Endothelial cell of umbilical vein (primary cell): ENCODE measurements around the gene AKAP11. TPM values are rescaled to one million over a fixed set of nuclear protein-coding genes. Genes with fewer than 3 reads are reported as not detected.

Experiments
- BruUV-seq: library from RNA; stranded (reverse); fragments of 400-500 nt; replicated peaks from 2 replicates; lab custom pipeline; 2021; lab: Mats Ljungman, UMichigan
- CTCF ChIA-PET: fragments of 300-600, 350-600 bp; sonication (Branson Sonifier 250); formaldehyde crosslinking; loops from one replicate; lab custom pipeline; 2021; ENCODE audit warnings: antibody characterized with exemption, inconsistent platforms; lab: Charles Lee
- POLR2A ChIA-PET: fragments of 300-600, 350-600 bp; sonication (Branson Sonifier 250); formaldehyde crosslinking; loops from one replicate; lab custom pipeline; 2021; ENCODE audit warnings: antibody characterized with exemption, inconsistent platforms; lab: Charles Lee
- DNase-seq: peaks from one replicate; pipeline ENCODE4 v3.0.0-alpha.2; 2011; ENCODE audit warnings: low read depth, low spot score
- FAIRE-seq: peaks from 2 replicates; lab custom pipeline; 2011; peaks lifted over from hg19 to GRCh38; lab: Jason Lieb, UNC
- H2AFZ ChIP-seq: 2 replicates; pipeline ENCODE4 v1.6.0; 2012; ENCODE audit warnings: low read depth, low read length, control low read depth, inconsistent platforms
- H3K27ac ChIP-seq: 2 replicates; pipeline ENCODE4 v1.5.1; 2011; ENCODE audit warnings: low read depth, mild to moderate bottlenecking, control low read depth, low read length, moderate library complexity; ENCODE audit not compliant: insufficient read depth
- H3K27me3 ChIP-seq, 2 experiments: 2 replicates each; pipeline versions ENCODE4 v1.6.0 to v1.6.1; 2011; ENCODE audit warnings: low read length in 2 of 2, mixed read lengths in 1 of 2; ENCODE audit not compliant: control insufficient read depth in 2 of 2, insufficient read depth in 2 of 2
- H3K36me3 ChIP-seq, 2 experiments: 2 replicates in 1 of 2; 3 replicates in 1 of 2; pipeline ENCODE4 v1.5.1; 2011; ENCODE audit warnings: low read length in 2 of 2, mild to moderate bottlenecking in 1 of 2, moderate library complexity in 1 of 2; ENCODE audit not compliant: control insufficient read depth in 2 of 2, insufficient read depth in 2 of 2; ENCODE audit errors: extremely low read depth in 1 of 2
- H3K4me1 ChIP-seq: 3 replicates; pipeline ENCODE4 v1.5.1; 2011; ENCODE audit warnings: mild to moderate bottlenecking, low read length; ENCODE audit not compliant: control insufficient read depth, insufficient read depth; ENCODE audit errors: extremely low read depth
- H3K4me2 ChIP-seq: 2 replicates; pipeline ENCODE4 v1.6.1; 2011; ENCODE audit warnings: low read length, control low read depth, mixed read lengths; ENCODE audit not compliant: insufficient read depth
- H3K4me3 ChIP-seq, 3 experiments: fragments of 200-600 bp in 1 of 3; sonication (generic), shearing (Covaris generic) in 1 of 3; replicated peaks in 1 of 3; 2 replicates each; pipeline ENCODE4 v1.5.1; 2011 to 2016; ENCODE audit warnings: control low read depth in 3 of 3, low read length in 3 of 3, mild to moderate bottlenecking in 2 of 3, inconsistent platforms in 1 of 3, low read depth in 1 of 3, moderate library complexity in 1 of 3; ENCODE audit not compliant: insufficient read depth in 1 of 3
- H3K79me2 ChIP-seq: 2 replicates; pipeline ENCODE4 v1.6.0; 2012; ENCODE audit warnings: low read length, inconsistent platforms; ENCODE audit not compliant: control insufficient read depth, insufficient read depth
- H3K9ac ChIP-seq: replicated peaks from 2 replicates; pipeline ENCODE3; 2011; ENCODE audit warnings: low read length, control low read depth; ENCODE audit not compliant: insufficient read depth; ENCODE audit errors: extremely low read depth
- H3K9me1 ChIP-seq: replicated peaks from 3 replicates; pipeline ENCODE4 v1.6.0; 2011; ENCODE audit warnings: mild to moderate bottlenecking, low read length; ENCODE audit not compliant: control insufficient read depth, insufficient read depth; ENCODE audit errors: extremely low read depth
- H3K9me3 ChIP-seq: replicated peaks from 2 replicates; pipeline ENCODE4 v1.5.1; 2012; ENCODE audit warnings: low read length, inconsistent platforms; ENCODE audit not compliant: control insufficient read depth, insufficient read depth
- H4K20me1 ChIP-seq: replicated peaks from 2 replicates; pipeline ENCODE3; 2011; ENCODE audit warnings: mild to moderate bottlenecking, low read length; ENCODE audit not compliant: control insufficient read depth, insufficient read depth; ENCODE audit errors: extremely low read depth
- EZH2 ChIP-seq: IDR thresholded peaks from 2 replicates; pipeline ENCODE4 v1.6.1; 2012; ENCODE audit warnings: borderline replicate concordance, low read depth, mild to moderate bottlenecking, moderate library complexity, low read length, inconsistent platforms; ENCODE audit not compliant: severe bottlenecking
- FOS ChIP-seq: IDR thresholded peaks from 2 replicates; pipeline ENCODE4 v1.6.1; 2011; ENCODE audit warnings: mild to moderate bottlenecking, low read length, moderate library complexity, borderline replicate concordance; ENCODE audit not compliant: insufficient read depth
- GATA2 ChIP-seq: IDR thresholded peaks from 2 replicates; pipeline ENCODE4 v1.7.0; 2011; ENCODE audit warnings: low read depth, mild to moderate bottlenecking, moderate library complexity, mixed read lengths, low read length; ENCODE audit not compliant: insufficient read length, insufficient read depth
- JUN ChIP-seq: IDR thresholded peaks from 2 replicates; pipeline ENCODE4 v1.6.1; 2011; ENCODE audit warnings: borderline replicate concordance, low read depth; ENCODE audit not compliant: insufficient read length, insufficient read depth
- dilution Hi-C: fragments of 300-500 bp; cut with MboI; formaldehyde crosslinking; loops from one replicate; pipeline ENCODE4 v1.15.0; 2019; ENCODE audit warnings: low sequenced_read_pairs; ENCODE audit not compliant: extremely low pct_ligation_motif_present
- intact Hi-C: fragments of 100-400 bp; cut with micrococcal nuclease; formaldehyde crosslinking; loops from one replicate; pipeline ENCODE4 v1.10.0; 2022
- polyA plus RNA-seq, 4 experiments: library from polyadenylated mRNA; depleted of rRNA in 3 of 4; stranded (reverse) in 3 of 4; unstranded in 1 of 4; fragments of >200 nt; gene quantifications; 2 replicates each; pipeline versions ENCODE4 v1.2.1 to v1.2.3, GENCODE V29; 2011 to 2012; ENCODE audit warnings: missing spikeins in 1 of 4
- total RNA-seq: library from RNA; stranded (reverse); gene quantifications from 2 replicates; pipeline ENCODE4 v1.2.3, GENCODE V29; 2021
- TF ChIP-seq, protein P1 (sequence below), 2 donors: IDR thresholded peaks; 1 replicate in 1 of 2; 2 replicates in 1 of 2; pipeline ENCODE4 v1.5.1; 2011; ENCODE audit warnings: low read length in 2 of 2, mild to moderate bottlenecking in 2 of 2, moderate library complexity in 2 of 2, control low read depth in 1 of 2, inconsistent platforms in 1 of 2, low read depth in 1 of 2; ENCODE audit not compliant: insufficient read depth in 1 of 2; ENCODE audit errors: extremely low read depth in 1 of 2

The AKAP11 gene
- total and polyA plus RNA-seq, 2 donors (not counting 3 experiments of a cell fraction or from before 2014, with no cell fraction given) = 4.9 to 20.2 TPM

DNA sequence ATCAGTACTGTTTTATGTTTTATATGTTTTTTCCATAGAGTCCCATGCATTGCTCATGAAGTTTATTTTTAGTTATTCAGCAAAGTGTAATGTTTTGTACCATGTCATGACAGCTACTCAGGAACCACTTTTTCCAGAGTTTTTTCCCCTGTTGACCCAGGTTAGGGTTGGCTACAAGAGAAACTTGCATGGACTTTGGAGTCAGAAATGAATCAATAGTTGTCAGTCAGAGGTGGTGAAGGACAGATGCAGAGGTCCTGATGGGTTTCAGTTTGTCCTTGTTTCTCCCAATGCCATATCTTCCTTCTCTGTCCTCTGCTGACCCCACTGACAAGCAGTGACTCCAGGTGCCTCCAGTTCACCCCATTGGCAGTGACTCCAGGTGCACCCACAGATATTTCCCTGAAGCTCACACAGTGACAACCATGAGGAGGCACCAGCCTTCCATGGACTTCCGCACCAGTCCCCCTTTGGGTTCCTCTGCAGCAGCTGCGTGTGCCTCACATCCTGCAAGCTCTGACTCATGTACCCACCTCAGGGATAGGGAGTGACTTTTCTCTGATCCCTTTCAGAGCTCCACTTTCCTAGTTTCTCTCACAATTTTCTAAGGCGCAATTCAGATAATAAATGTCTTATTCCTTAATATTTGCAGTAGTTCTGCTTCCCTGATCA, 92.1 kb downstream of the AKAP11 start:
- H3K9me1 ChIP-seq = no peaks in the 10 kb centered on the region
- dilution Hi-C loops = no loop called here
- H3K27me3 ChIP-seq = no peaks in the 10 kb centered on the region
- H3K4me3 ChIP-seq = no peak overlapping the region
- H3K79me2 ChIP-seq = no peaks in the 10 kb centered on the region
- no peaks in the 10 kb centered on the region for H4K20me1 ChIP-seq
- H3K27ac ChIP-seq = peak overlapping the region; percentile 13
- DNase-seq (peak; percentile 38), FAIRE-seq (peak; percentile 55)
- intact Hi-C loops = loop anchor here (10.0 kb wide), 1 partner anchor 231 kb away; no protein-coding TSS in a partner anchor
- no peaks in the 10 kb centered on the region for H3K36me3 ChIP-seq
- H3K4me2 ChIP-seq = no peak overlapping the region
- no peak overlapping the region for H3K9ac ChIP-seq
- TF ChIP-seq EZH2 (no peak), GATA2 (no peak), JUN (no peak), FOS (peak; percentile 83)
- TF ChIP-seq, protein P1, sequence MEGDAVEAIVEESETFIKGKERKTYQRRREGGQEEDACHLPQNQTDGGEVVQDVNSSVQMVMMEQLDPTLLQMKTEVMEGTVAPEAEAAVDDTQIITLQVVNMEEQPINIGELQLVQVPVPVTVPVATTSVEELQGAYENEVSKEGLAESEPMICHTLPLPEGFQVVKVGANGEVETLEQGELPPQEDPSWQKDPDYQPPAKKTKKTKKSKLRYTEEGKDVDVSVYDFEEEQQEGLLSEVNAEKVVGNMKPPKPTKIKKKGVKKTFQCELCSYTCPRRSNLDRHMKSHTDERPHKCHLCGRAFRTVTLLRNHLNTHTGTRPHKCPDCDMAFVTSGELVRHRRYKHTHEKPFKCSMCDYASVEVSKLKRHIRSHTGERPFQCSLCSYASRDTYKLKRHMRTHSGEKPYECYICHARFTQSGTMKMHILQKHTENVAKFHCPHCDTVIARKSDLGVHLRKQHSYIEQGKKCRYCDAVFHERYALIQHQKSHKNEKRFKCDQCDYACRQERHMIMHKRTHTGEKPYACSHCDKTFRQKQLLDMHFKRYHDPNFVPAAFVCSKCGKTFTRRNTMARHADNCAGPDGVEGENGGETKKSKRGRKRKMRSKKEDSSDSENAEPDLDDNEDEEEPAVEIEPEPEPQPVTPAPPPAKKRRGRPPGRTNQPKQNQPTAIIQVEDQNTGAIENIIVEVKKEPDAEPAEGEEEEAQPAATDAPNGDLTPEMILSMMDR (IDR thresholded peaks at IDR 0.05; ENCODE audit: extremely low read depth in 1 of 2, insufficient read depth in 1 of 2, low read depth in 1 of 2, low read length in 2 of 2) = no peak
- H3K9me3 ChIP-seq = no peaks in the 10 kb centered on the region
- ChIA-PET CTCF (interaction anchor here (0.8 to 1.5 kb wide), 6 partner anchors 15 to 606 kb away, joined by 3 to 5 read pairs (median 4); no protein-coding TSS in a partner anchor), POLR2A (no interaction called here)
- peak overlapping the region; percentile 48 for H2AFZ ChIP-seq
- no TSS peak for BruUV-seq
- H3K4me1 ChIP-seq = peaks cover 4% of the 10 kb centered on the region
